PC-3 (cell line): ENCODE measurements around the gene VPS18.

Experiments
- EZH2 ChIP-seq: fragments of 300-600 bp; sonication (generic); IDR thresholded peaks from one replicate; pipeline ENCODE4 v1.6.1; 2017; ENCODE audit warnings: antibody characterized with exemption, mild to moderate bottlenecking, low read length; ENCODE audit not compliant: unreplicated experiment
- TF ChIP-seq, protein P1 (sequence below): fragments of 300-600 bp; sonication (generic); conservative IDR thresholded peaks from 2 replicates; pipeline ENCODE4 v1.5.1; 2017; ENCODE audit warnings: antibody characterized with exemption, low read depth, mild to moderate bottlenecking, low read length

DNA sequence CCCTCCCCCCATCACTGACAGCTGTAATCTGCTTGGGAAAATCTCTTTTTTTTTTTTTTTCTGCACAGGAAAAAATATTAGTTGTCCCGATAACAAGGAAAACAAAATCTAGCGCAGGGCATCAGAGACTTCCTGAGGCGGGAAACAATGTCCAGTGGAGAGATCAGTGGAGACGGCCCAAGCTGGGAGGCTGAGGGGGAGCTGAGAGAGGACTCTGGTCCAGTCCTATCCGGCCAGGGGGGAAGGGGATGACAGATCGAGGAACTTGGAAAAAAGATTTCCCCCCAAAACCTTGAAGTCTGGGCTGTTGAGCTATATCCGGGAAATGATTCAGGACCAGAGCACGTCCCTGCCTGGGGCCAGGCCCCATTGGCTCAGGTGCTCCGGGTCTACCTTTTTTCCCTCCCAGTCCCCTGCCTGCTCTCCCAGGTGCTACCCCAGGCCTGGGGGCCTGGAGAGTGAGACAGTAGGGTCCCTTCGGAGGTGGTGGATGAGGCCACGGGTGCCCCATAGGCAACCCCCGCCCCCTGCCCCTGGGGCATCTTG, 20.9 kb downstream of the VPS18 start:
- TF ChIP-seq EZH2 = no peak
- TF ChIP-seq, protein P1, sequence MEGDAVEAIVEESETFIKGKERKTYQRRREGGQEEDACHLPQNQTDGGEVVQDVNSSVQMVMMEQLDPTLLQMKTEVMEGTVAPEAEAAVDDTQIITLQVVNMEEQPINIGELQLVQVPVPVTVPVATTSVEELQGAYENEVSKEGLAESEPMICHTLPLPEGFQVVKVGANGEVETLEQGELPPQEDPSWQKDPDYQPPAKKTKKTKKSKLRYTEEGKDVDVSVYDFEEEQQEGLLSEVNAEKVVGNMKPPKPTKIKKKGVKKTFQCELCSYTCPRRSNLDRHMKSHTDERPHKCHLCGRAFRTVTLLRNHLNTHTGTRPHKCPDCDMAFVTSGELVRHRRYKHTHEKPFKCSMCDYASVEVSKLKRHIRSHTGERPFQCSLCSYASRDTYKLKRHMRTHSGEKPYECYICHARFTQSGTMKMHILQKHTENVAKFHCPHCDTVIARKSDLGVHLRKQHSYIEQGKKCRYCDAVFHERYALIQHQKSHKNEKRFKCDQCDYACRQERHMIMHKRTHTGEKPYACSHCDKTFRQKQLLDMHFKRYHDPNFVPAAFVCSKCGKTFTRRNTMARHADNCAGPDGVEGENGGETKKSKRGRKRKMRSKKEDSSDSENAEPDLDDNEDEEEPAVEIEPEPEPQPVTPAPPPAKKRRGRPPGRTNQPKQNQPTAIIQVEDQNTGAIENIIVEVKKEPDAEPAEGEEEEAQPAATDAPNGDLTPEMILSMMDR = no peak
